ENCODE measurements around the gene TENM4.

The TENM4 gene

DNA sequence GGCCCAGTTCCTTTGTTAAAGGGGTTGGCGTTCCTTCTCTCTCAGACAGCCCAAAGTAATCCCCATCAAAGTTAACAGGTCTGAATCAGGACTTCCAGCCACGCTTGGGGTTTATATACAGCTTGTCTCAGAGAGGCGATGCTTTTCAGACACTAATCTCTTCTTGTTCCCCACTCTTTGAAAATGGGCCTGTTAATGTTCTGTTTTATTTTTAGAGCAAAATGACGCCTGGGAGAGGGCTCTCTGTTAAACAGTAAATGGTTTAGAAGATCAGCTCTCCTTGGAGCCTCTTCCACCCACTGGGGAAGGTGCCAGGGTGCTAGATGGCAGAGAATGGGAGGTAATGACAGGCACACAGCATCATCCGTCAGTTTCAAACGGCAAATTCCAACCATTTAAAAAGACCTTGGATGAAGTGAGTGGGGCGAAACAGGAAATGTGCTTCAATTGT, 630.2 kb downstream of the TENM4 start:
- H3K27ac ChIP-seq (ENCODE audit: extremely low read depth, low read depth, low read length) = no peak overlapping the region
- H3K36me3 ChIP-seq (ENCODE audit: control insufficient read depth in 2 of 2, insufficient read depth in 1 of 2, low read length in 2 of 2) = no peaks in the 10 kb centered on the region
- ChIA-PET POLR2A (no interaction called here), CTCF (interaction anchor here (4.8 kb wide), 1 partner anchor 12 kb away, joined by 54 read pairs; no protein-coding TSS in a partner anchor)
- TF ChIP-seq ZBTB20 (tag by site-specific recombination; IDR thresholded peaks at IDR 0.05) (no peak), KLF16 (tag by site-specific recombination; IDR thresholded peaks at IDR 0.05) (no peak), MZF1 (tag by site-specific recombination; IDR thresholded peaks at IDR 0.05; ENCODE audit: borderline replicate concordance) (no peak), ZNF426 (tag by site-specific recombination; IDR thresholded peaks at IDR 0.05) (no peak), ZNF571 (tag by site-specific recombination; IDR thresholded peaks at IDR 0.05) (no peak)
- H3K9me3 ChIP-seq (ENCODE audit: control insufficient read depth, insufficient read depth, low read depth, low read length) = no peaks in the 10 kb centered on the region
- no peak overlapping the region for H3K4me3 ChIP-seq (ENCODE audit: low read depth, low read length)
- 0 out of 2 replicates have a peak, but pooled peaks cover 4% of the 10 kb centered on the region for H3K4me1 ChIP-seq (ENCODE audit: control insufficient read depth, insufficient read depth, low read length)

DNA sequence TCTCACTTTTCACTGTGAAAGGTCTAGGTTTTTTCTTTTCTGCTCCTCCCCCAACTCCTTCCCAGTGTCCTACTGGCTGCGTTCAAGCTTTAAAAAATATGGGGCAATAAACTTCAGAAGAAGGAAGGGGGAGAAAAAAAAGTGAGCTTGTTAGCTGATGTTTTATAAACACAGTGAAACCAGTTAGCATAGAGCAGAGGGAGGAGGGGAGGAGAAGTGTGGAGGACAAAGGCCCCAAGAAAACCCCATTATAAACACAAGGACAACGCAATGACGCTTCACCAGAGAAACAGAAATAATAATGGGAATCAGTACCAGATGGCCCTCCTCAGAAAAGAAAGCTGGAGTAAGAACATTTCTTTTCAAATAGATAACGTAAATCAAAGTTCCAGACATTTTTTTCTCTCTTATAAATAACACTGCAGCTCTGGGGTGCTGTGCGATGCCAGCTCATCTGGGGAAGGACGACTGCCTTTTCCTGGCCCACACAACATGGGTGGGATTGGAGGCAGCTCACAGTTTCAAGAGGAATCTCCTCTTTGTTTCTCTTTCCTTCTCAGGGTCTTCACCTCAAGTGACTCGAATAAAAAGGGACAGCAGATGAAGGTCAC, 630.8 kb downstream of the TENM4 start:
- H3K36me3 ChIP-seq (ENCODE audit: control insufficient read depth in 2 of 2, insufficient read depth in 1 of 2, low read length in 2 of 2) = no peaks in the 10 kb centered on the region
- H3K4me1 ChIP-seq (ENCODE audit: control insufficient read depth, insufficient read depth, low read length) = 0 out of 2 replicates have a peak, but pooled peaks cover 4% of the 10 kb centered on the region
- H3K9me3 ChIP-seq (ENCODE audit: control insufficient read depth, insufficient read depth, low read depth, low read length) = no peaks in the 10 kb centered on the region
- no peak overlapping the region for H3K4me3 ChIP-seq (ENCODE audit: low read depth, low read length)
- POLR2A ChIA-PET = no interaction called here
- CTCF ChIA-PET = interaction anchor here (4.8 kb wide), 1 partner anchor 11 kb away, joined by 54 read pairs; no protein-coding TSS in a partner anchor
- H3K27ac ChIP-seq (ENCODE audit: extremely low read depth, low read depth, low read length) = no peak overlapping the region
- TF ChIP-seq ZNF248 (tag by site-specific recombination; IDR thresholded peaks at IDR 0.05) (no peak), ZNF211 (tag by site-specific recombination; IDR thresholded peaks at IDR 0.05; ENCODE audit: low read depth) (no peak), YY2 (tag by site-specific recombination; IDR thresholded peaks at IDR 0.05) (no peak), ZNF585B (tag by site-specific recombination; IDR thresholded peaks at IDR 0.05) (no peak), PATZ1 (tag by site-specific recombination; IDR thresholded peaks at IDR 0.05) (no peak), ZBTB48 (tag by site-specific recombination; IDR thresholded peaks at IDR 0.05) (no peak), SP7 (tag by site-specific recombination; IDR thresholded peaks at IDR 0.05) (no peak), ZNF548 (tag by site-specific recombination; IDR thresholded peaks at IDR 0.05) (no peak), ZNF704 (tag by site-specific recombination; IDR thresholded peaks at IDR 0.05) (no peak), HOXC10 (CRISPR knock-in tag; IDR thresholded peaks at IDR 0.05) (no peak), ZNF433 (tag by site-specific recombination; IDR thresholded peaks at IDR 0.05; ENCODE audit: low read depth) (no peak), TSHZ1 (tag by site-specific recombination; IDR thresholded peaks at IDR 0.05; ENCODE audit: borderline replicate concordance) (no peak), ZSCAN5A (tag by site-specific recombination; IDR thresholded peaks at IDR 0.05) (no peak), ELK4 (IDR thresholded peaks at IDR 0.05; ENCODE audit: borderline replicate concordance, low read depth, low read length) (no peak), ZNF692 (tag by site-specific recombination; IDR thresholded peaks at IDR 0.05) (no peak)
- TF ChIP-seq, protein P1, sequence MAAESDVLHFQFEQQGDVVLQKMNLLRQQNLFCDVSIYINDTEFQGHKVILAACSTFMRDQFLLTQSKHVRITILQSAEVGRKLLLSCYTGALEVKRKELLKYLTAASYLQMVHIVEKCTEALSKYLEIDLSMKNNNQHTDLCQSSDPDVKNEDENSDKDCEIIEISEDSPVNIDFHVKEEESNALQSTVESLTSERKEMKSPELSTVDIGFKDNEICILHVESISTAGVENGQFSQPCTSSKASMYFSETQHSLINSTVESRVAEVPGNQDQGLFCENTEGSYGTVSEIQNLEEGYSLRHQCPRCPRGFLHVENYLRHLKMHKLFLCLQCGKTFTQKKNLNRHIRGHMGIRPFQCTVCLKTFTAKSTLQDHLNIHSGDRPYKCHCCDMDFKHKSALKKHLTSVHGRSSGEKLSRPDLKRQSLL (tag by site-specific recombination; IDR thresholded peaks at IDR 0.05) = no peak
